PC-9 (cell line): ENCODE data around the gene PEX26.
"Not testable (repeated sequence)": the region's sequence is repeated elsewhere in the genome, so short reads cannot be mapped to it uniquely, and the experiment has no call there.

Experiments
- EZH2 ChIP-seq: fragments of 200-600 bp; sonication (generic); IDR thresholded peaks from 2 replicates; pipeline ENCODE4 v1.8.0; 2017; ENCODE audit warnings: antibody characterized with exemption, low read depth
- TF ChIP-seq, protein P1 (sequence below): fragments of 200-600 bp; sonication (generic); conservative IDR thresholded peaks from 2 replicates; pipeline ENCODE4 v1.6.1; 2017; ENCODE audit warnings: mixed run types, antibody characterized with exemption, mild to moderate bottlenecking, moderate library complexity

DNA sequence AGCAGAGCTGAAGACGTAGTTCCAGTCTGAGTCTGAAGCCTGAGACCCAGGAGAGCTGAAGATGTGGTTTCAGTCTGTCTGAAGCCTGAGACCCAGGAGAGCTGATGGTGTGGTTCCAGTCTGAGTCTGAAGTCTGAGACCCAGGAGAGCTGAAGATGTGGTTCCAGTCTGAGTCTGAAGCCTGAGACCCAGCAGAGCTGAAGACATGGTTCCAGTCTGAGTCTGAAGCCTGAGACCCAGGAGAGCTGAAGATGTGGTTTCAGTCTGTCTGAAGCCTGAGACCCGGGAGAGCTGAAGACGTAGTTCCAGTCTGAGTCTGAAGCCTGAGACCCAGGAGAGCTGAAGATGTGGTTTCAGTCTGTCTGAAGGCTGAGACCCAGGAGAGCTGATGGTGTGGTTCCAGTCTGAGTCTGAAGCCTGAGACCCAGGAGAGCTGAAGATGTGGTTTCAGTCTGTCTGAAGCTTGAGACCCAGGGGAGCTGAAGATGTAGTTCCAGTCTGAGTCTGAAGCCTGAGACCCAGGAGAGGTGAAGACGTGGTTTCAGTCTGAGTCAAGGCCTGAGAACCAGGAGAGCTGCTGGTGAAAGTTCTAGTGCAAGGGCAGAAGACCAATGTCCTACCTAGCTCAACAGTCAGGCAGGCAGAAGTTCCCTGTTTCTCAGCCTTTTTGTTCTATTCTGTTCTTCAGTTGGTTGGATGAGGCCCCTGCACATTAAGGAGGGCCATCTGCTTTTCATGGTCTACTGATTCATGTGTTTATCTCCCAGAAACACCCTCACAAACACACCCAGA is 29.0 kb downstream of the PEX26 start:
- TF ChIP-seq, protein P1, sequence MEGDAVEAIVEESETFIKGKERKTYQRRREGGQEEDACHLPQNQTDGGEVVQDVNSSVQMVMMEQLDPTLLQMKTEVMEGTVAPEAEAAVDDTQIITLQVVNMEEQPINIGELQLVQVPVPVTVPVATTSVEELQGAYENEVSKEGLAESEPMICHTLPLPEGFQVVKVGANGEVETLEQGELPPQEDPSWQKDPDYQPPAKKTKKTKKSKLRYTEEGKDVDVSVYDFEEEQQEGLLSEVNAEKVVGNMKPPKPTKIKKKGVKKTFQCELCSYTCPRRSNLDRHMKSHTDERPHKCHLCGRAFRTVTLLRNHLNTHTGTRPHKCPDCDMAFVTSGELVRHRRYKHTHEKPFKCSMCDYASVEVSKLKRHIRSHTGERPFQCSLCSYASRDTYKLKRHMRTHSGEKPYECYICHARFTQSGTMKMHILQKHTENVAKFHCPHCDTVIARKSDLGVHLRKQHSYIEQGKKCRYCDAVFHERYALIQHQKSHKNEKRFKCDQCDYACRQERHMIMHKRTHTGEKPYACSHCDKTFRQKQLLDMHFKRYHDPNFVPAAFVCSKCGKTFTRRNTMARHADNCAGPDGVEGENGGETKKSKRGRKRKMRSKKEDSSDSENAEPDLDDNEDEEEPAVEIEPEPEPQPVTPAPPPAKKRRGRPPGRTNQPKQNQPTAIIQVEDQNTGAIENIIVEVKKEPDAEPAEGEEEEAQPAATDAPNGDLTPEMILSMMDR, result not testable (repeated sequence)
- not testable (repeated sequence) for TF ChIP-seq EZH2
